BJ (cell line): ENCODE data around the gene POLR3GL. TPM values are rescaled to one million over a fixed set of nuclear protein-coding genes. Genes with fewer than 3 reads are reported as not detected.

Source experiments
- CTCF ChIA-PET: fragments of 350-600 bp; formaldehyde crosslinking; extraction: SDS; loops from one replicate; lab custom pipeline; 2021; ENCODE audit warnings: antibody characterized with exemption, inconsistent platforms; lab: Yijun Ruan, JAX
- POLR2A ChIA-PET: fragments of 300-600 bp; sonication (Branson Sonifier 250); formaldehyde crosslinking; extraction: SDS; loops from one replicate; lab custom pipeline; 2021; ENCODE audit warnings: antibody characterized with exemption; lab: Charles Lee
- DNase-seq: peaks from one replicate; pipeline ENCODE4 v3.0.0-alpha.2; 2011; ENCODE audit warnings: low read depth
- H3K27me3 ChIP-seq: 2 replicates; pipeline ENCODE4 v1.6.0; 2011; ENCODE audit warnings: low read length; ENCODE audit not compliant: control insufficient read depth, insufficient read depth
- H3K36me3 ChIP-seq: 2 replicates; pipeline ENCODE4 v1.5.1; 2011; ENCODE audit warnings: low read length; ENCODE audit not compliant: control insufficient read depth, insufficient read depth
- H3K4me3 ChIP-seq: 2 replicates; pipeline ENCODE4 v1.5.1; 2011; ENCODE audit warnings: low read depth, mild to moderate bottlenecking, control low read depth, low read length
- CTCF ChIP-seq: IDR thresholded peaks from 2 replicates; pipeline ENCODE4 v1.5.1; 2011; ENCODE audit warnings: low read depth, mild to moderate bottlenecking, control low read depth, inconsistent platforms, low read length, moderate library complexity; ENCODE audit not compliant: insufficient read depth
- polyA plus RNA-seq: library from polyadenylated mRNA; depleted of rRNA; stranded (reverse); fragments of >200 nt; gene quantifications from 2 replicates; pipeline ENCODE4 v1.2.3, GENCODE V29; 2011

The POLR3GL gene
- polyA plus RNA-seq, 1 experiment = 13.2 TPM

- Histone ChIP-seq H3K36me3 (no peaks in the 10 kb centered on the region), H3K27me3 (no peaks in the 10 kb centered on the region), H3K4me3 (no peak overlapping the region)
- ChIA-PET CTCF (interaction anchor here (1.1 to 12.4 kb wide), 2 partner anchors 8 to 94 kb away, joined by 3 to 117 read pairs; no protein-coding TSS in a partner anchor), POLR2A (no interaction called here)
- no peak for DNase-seq
- TF ChIP-seq CTCF = no peak
Observed at GRCh38 chr1:145985502-145986439, 21.3 kb downstream of the POLR3GL start.

- ChIA-PET POLR2A (no interaction called here), CTCF (interaction anchor here (1.1 to 12.4 kb wide), 3 partner anchors 9 to 95 kb away, joined by 3 to 117 read pairs (median 3); partner anchors contain the start of genes ANKRD34A and POLR3GL)
- TF ChIP-seq CTCF = no peak
- no peaks in the 10 kb centered on the region for H3K27me3 ChIP-seq
- no peaks in the 10 kb centered on the region for H3K36me3 ChIP-seq
- DNase-seq = no peak
- no peak overlapping the region for H3K4me3 ChIP-seq
Observed at GRCh38 chr1:145986551-145986950, 22.1 kb downstream of the POLR3GL start.

- no peak overlapping the region for H3K4me3 ChIP-seq
- no peaks in the 10 kb centered on the region for H3K27me3 ChIP-seq
- CTCF ChIA-PET = interaction anchor here (0.5 to 12.4 kb wide), 4 partner anchors 10 to 142 kb away, joined by 3 to 117 read pairs (median 5); partner anchors contain the start of genes ANKRD34A, NUDT17 and POLR3GL
- no peak for TF ChIP-seq CTCF
- DNase-seq = no peak
- POLR2A ChIA-PET = interaction anchor here (0.6 kb wide), 1 partner anchor 28 kb away, joined by 3 read pairs; no protein-coding TSS in a partner anchor
- H3K36me3 ChIP-seq = peaks cover 5% of the 10 kb centered on the region
Observed at GRCh38 chr1:145987926-145988325, 23.4 kb downstream of the POLR3GL start.

GRCh38 chr1:145988773-145989172 lies 24.3 kb downstream of the POLR3GL start:
- Histone ChIP-seq H3K27me3 (no peaks in the 10 kb centered on the region), H3K36me3 (peaks cover 13% of the 10 kb centered on the region), H3K4me3 (no peak overlapping the region)
- POLR2A ChIA-PET = interaction anchor here (0.5 to 0.7 kb wide), 3 partner anchors 14 to 130 kb away, joined by 3 to 5 read pairs (median 3); no protein-coding TSS in a partner anchor
- no peak for TF ChIP-seq CTCF
- CTCF ChIA-PET = interaction anchor here (0.9 to 12.4 kb wide), 3 partner anchors 11 to 143 kb away, joined by 3 to 117 read pairs (median 6); partner anchors contain the start of gene NUDT17
- DNase-seq = no peak
